GM12878 (cell line): ENCODE data around the gene KISS1R. TPM values are rescaled to one million over a fixed set of nuclear protein-coding genes. Genes with fewer than 3 reads are reported as not detected.

Experiments
- ATAC-seq: fragments of 200-7000 bp; cut with Tn5 transposase; 3 replicates; pipeline ENCODE4 v1.9.1; 2020; ENCODE audit warnings: mild to moderate bottlenecking, moderate library complexity
- BruUV-seq: library from RNA; stranded (reverse); fragments of 400-500 nt; replicated peaks from 2 replicates; lab custom pipeline; 2021; lab: Mats Ljungman, UMichigan
- CTCF ChIA-PET: fragments of 300-600 bp; sonication (Branson Sonifier 250); formaldehyde crosslinking; extraction: SDS; loops from one replicate; lab custom pipeline; 2021; ENCODE audit warnings: inconsistent platforms; lab: Yijun Ruan, JAX
- POLR2A ChIA-PET: fragments of 350-600 bp; formaldehyde crosslinking; extraction: SDS; loops from one replicate; lab custom pipeline; 2021; ENCODE audit warnings: inconsistent platforms; lab: Charles Lee
- RAD21 ChIA-PET: fragments of 300-600 bp; sonication (Branson Sonifier 250); formaldehyde crosslinking; loops from one replicate; lab custom pipeline; 2023; ENCODE audit warnings: antibody characterized with exemption; ENCODE audit not compliant: unreplicated experiment; lab: Charles Lee
- SMC1A ChIA-PET: fragments of 300-600 bp; sonication (Branson Sonifier 250); formaldehyde crosslinking; loops from one replicate; lab custom pipeline; 2023; ENCODE audit not compliant: unreplicated experiment, uncharacterized antibody; lab: Charles Lee
- DNase-seq: peaks from one replicate; pipeline ENCODE4 v3.0.0-alpha.2; 2011; ENCODE audit warnings: low read depth, low spot score
- FAIRE-seq: peaks from 3 replicates; lab custom pipeline; 2011; peaks lifted over from hg19 to GRCh38; lab: Jason Lieb, UNC
- H2AFZ ChIP-seq: 2 replicates; pipeline ENCODE4 v1.6.0; 2011; ENCODE audit warnings: low read depth, low read length, control low read depth; ENCODE audit not compliant: control insufficient read depth
- H3K27ac ChIP-seq: 2 replicates; pipeline ENCODE4 v1.5.1; 2011; ENCODE audit warnings: control low read depth; ENCODE audit not compliant: control insufficient read depth, insufficient read depth
- H3K27me3 ChIP-seq, 2 experiments: replicated peaks in 1 of 2; 2 replicates each; pipeline versions ENCODE4 v1.6.0 to v1.6.1; 2011; ENCODE audit warnings: low read length in 1 of 2; ENCODE audit not compliant: control insufficient read depth in 2 of 2, insufficient read depth in 2 of 2
- H3K36me3 ChIP-seq, 2 experiments: 2 replicates each; pipeline ENCODE4 v1.5.1; 2011; ENCODE audit warnings: low read length in 1 of 2; ENCODE audit not compliant: control insufficient read depth in 2 of 2, insufficient read depth in 2 of 2
- H3K4me1 ChIP-seq: 2 replicates; pipeline ENCODE4 v1.6.1; 2011; ENCODE audit warnings: mild to moderate bottlenecking, low read length, moderate library complexity, mixed read lengths; ENCODE audit not compliant: control insufficient read depth, insufficient read depth
- H3K4me2 ChIP-seq: 2 replicates; pipeline ENCODE4 v1.6.0; 2011; ENCODE audit warnings: control low read depth; ENCODE audit not compliant: control insufficient read depth, insufficient read depth
- H3K4me3 ChIP-seq: fragments of 200-600 bp; sonication (generic); 2 replicates; pipeline ENCODE4 v1.5.1; 2016
- H3K79me2 ChIP-seq: 2 replicates; pipeline ENCODE4 v1.6.0; 2011; ENCODE audit warnings: low read length; ENCODE audit not compliant: control insufficient read depth, insufficient read depth
- H3K9ac ChIP-seq: 2 replicates; pipeline ENCODE4 v1.8.0; 2011; ENCODE audit warnings: low read length, control low read depth, mixed read lengths; ENCODE audit not compliant: control insufficient read depth, insufficient read depth
- H3K9me3 ChIP-seq: replicated peaks from 3 replicates; pipeline ENCODE4 v1.5.1; 2011; ENCODE audit warnings: mild to moderate bottlenecking, low read length; ENCODE audit not compliant: control insufficient read depth, insufficient read depth
- H4K20me1 ChIP-seq: 2 replicates; pipeline ENCODE4 v1.6.0; 2011; ENCODE audit not compliant: control insufficient read depth, insufficient read depth
- FOXM1 ChIP-seq: IDR thresholded peaks from 2 replicates; pipeline ENCODE4 v1.6.1; 2012; ENCODE audit warnings: low read depth, mild to moderate bottlenecking, inconsistent platforms, low read length, moderate library complexity
- POLR2A ChIP-seq: IDR thresholded peaks from 2 replicates; pipeline ENCODE4 v1.6.1; 2011; ENCODE audit warnings: low read depth, mild to moderate bottlenecking, low read length
- WGBS: methylation state at CpG from one replicate; pipeline ENCODE4 v1.1.6; 2016; ENCODE audit warnings: low lambda C conversion rate; ENCODE audit not compliant: insufficient replicate concordance, insufficient coverage; ENCODE audit errors: missing lambda C conversion rate; 5-methylcytosine and 5-hydroxymethylcytosine counted together
- in situ Hi-C: fragments of 300-500 bp; cut with MboI; formaldehyde crosslinking; loops from 9 replicates; pipeline ENCODE4 v1.14.3; 2018; ENCODE audit warnings: mixed read lengths
- intact Hi-C: fragments of 100-400 bp; cut with micrococcal nuclease; formaldehyde crosslinking; loops from one replicate; pipeline ENCODE4 v1.14.2; 2022; ENCODE audit not compliant: unreplicated experiment
- polyA plus RNA-seq, 11 experiments: library from polyadenylated mRNA; depleted of rRNA in 4 of 11; unstranded in 6 of 11; stranded (reverse) in 5 of 11; fragments of >200 nt; fragmentation: Nextera tagmentation in 4 of 11; fragmentation: Illumina TruSeq in 1 of 11; extraction: Ambion mirVana in 4 of 11; extraction: Trizol in 1 of 11; gene quantifications; 1 replicate in 1 of 11; 2 replicates in 10 of 11; pipeline versions ENCODE4 v1.2.1 to v1.2.3, GENCODE V29; 2011 to 2016; ENCODE audit warnings: inconsistent platforms in 2 of 11, missing spikeins in 2 of 11, low read depth in 1 of 11
- total RNA-seq, 4 experiments: library from RNA; depleted of rRNA in 3 of 4; stranded (reverse); fragments of >200 nt in 3 of 4; fragmentation: Illumina TruSeq in 1 of 4; extraction: Trizol in 1 of 4; gene quantifications; 2 replicates each; pipeline versions ENCODE4 v1.2.1 to v1.2.3, GENCODE V29; 2013 to 2021
- TF ChIP-seq, protein P1 (sequence below): fragments of 450-650 bp; IDR thresholded peaks from 2 replicates; pipeline ENCODE4 v1.6.1; 2016; ENCODE audit warnings: mild to moderate bottlenecking

The KISS1R gene
- total and polyA plus RNA-seq, 10 of the 15 experiments (the other 5 are each of a cell fraction or from before 2014, with no cell fraction given), result 0.13 to 2.7 (median 1.4) TPM; not detected in 3

DNA sequence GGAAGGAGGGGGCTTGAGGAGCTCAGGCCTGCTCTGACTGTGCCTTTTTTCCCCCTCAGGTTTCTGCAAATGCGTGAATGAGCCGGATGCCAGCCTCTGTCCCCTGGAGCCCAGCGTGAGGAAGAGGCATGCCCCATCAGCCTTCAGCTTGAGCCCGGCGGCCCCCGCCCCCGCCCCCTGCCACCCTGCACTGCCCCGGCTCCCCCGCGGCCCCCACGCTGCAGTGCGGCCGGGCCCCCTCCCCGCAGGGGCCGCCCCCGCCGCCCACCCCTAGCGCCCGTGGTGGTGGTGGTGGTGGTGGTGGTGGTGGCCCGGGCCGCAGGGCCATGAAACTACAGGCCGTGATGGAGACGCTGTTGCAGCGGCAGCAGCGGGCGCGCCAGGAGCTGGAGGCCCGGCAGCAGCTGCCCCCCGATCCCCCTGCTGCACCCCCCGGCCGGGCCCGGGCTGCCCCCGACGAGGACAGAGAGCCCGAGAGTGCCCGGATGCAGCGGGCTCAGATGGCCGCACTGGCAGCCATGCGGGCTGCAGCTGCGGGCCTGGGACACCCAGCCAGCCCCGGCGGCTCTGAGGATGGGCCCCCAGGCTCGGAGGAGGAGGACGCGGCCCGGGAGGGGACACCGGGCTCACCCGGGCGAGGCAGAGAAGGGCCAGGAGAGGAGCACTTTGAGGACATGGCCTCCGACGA lies 12.2 kb downstream of the KISS1R start:
- no peak for FAIRE-seq
- H3K9ac ChIP-seq, result no peak overlapping the region
- no peaks in the 10 kb centered on the region for H3K9me3 ChIP-seq
- no peak overlapping the region for H3K27ac ChIP-seq
- SMC1A ChIA-PET, result interaction anchor here (2.0 kb wide), 1 partner anchor 21 kb away, joined by 4 read pairs; no protein-coding TSS in a partner anchor
- no peak overlapping the region for H3K4me3 ChIP-seq
- H4K20me1 ChIP-seq, result no peaks in the 10 kb centered on the region
- H3K27me3 ChIP-seq, result no peaks in the 10 kb centered on the region
- intact Hi-C loops (loop anchor here (10.0 kb wide), 1 partner anchor 315 kb away; the partner anchor contains the start of genes ATP5F1D and MIDN), in situ Hi-C loops (no loop called here)
- H3K36me3 ChIP-seq, result peaks cover 5 to 7% of the 10 kb centered on the region in 2 experiments
- H3K4me1 ChIP-seq, result peaks cover 15% of the 10 kb centered on the region
- RAD21 ChIA-PET, result interaction anchor here (0.6 kb wide), 1 partner anchor 75 kb away, joined by 3 read pairs; no protein-coding TSS in a partner anchor
- H2AFZ ChIP-seq, result no peak overlapping the region
- no peak for ATAC-seq
- H3K4me2 ChIP-seq, result no peak overlapping the region
- no TSS peak for BruUV-seq
- no peak for DNase-seq
- POLR2A ChIA-PET, result no interaction called here
- peaks cover 70% of the 10 kb centered on the region for H3K79me2 ChIP-seq
- CTCF ChIA-PET, result interaction anchor here (0.7 kb wide), 1 partner anchor 19 kb away, joined by 3 read pairs; no protein-coding TSS in a partner anchor
- WGBS, result 91% methylated on average over 18 of the region's 51 CpGs
- peak; percentile 20; the same call in 1 of the 2 replicates for TF ChIP-seq POLR2A
- TF ChIP-seq, protein P1, sequence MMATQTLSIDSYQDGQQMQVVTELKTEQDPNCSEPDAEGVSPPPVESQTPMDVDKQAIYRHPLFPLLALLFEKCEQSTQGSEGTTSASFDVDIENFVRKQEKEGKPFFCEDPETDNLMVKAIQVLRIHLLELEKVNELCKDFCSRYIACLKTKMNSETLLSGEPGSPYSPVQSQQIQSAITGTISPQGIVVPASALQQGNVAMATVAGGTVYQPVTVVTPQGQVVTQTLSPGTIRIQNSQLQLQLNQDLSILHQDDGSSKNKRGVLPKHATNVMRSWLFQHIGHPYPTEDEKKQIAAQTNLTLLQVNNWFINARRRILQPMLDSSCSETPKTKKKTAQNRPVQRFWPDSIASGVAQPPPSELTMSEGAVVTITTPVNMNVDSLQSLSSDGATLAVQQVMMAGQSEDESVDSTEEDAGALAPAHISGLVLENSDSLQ, result no peak

DNA sequence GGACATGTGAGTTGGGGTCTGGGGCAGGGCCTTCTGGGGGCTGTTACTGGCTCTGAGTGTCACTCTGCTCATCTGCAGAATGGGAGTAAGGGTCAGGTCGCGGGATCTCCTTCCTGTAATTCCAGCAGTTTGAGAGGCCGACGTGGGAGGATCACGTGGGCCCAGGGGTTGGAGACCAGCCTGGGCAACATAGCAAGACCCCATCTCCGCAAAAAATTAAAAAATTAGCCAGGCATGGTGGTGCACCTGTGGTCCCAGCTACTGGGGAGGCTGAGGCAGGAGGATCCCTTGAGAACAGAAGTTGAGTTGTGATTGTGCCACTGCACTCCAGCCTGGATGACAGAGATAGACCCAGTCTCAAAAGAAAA lies 12.7 kb downstream of the KISS1R start:
- Histone ChIP-seq H3K4me2 (no peak overlapping the region), H3K27ac (no peak overlapping the region)
- intact Hi-C loops, result loop anchor here (10.0 kb wide), 1 partner anchor 315 kb away; the partner anchor contains the start of genes ATP5F1D and MIDN

More for the DNA sequence above, 12.7 kb downstream of the KISS1R start:
- H3K79me2 ChIP-seq, result peaks cover 70% of the 10 kb centered on the region
- no peak overlapping the region for H3K9ac ChIP-seq
- no peak overlapping the region for H3K4me3 ChIP-seq
- H3K36me3 ChIP-seq, result peaks cover 7 to 11% of the 10 kb centered on the region in 2 experiments
- no peak for FAIRE-seq
- BruUV-seq, result no TSS peak
- in situ Hi-C loops, result no loop called here
- ChIA-PET POLR2A (interaction anchor here (0.6 to 0.7 kb wide), 2 partner anchors 35 to 170 kb away, joined by 3 read pairs; no protein-coding TSS in a partner anchor), SMC1A (interaction anchor here (2.0 kb wide), 1 partner anchor 20 kb away, joined by 4 read pairs; no protein-coding TSS in a partner anchor), RAD21 (no interaction called here), CTCF (no interaction called here)
- no peak overlapping the region for H2AFZ ChIP-seq
- no peak for DNase-seq
- peaks cover 14% of the 10 kb centered on the region for H3K4me1 ChIP-seq
- no peak for TF ChIP-seq FOXM1
- WGBS, result 96% methylated on average over 6 of the region's 6 CpGs
- H3K9me3 ChIP-seq, result no peaks in the 10 kb centered on the region
- no peaks in the 10 kb centered on the region for H4K20me1 ChIP-seq
- H3K27me3 ChIP-seq, result no peaks in the 10 kb centered on the region
- no peak for ATAC-seq
